H1 (cell line): Measurements from ENCODE around the gene RPL37A. TPM values are rescaled to one million over a fixed set of nuclear protein-coding genes. Genes with fewer than 3 reads are reported as not detected.

Experiments used
- polyA plus RNA-seq, 7 experiments: library from polyadenylated mRNA; depleted of rRNA in 3 of 7; stranded (reverse) in 5 of 7; unstranded in 2 of 7; fragments of >200 nt in 5 of 7; fragments of 200-250 nt in 2 of 7; gene quantifications; 1 replicate in 5 of 7; 2 replicates in 1 of 7; 4 replicates in 1 of 7; pipeline versions ENCODE4 v1.2.1 to v1.2.3, GENCODE V29; 2011 to 2013; ENCODE audit warnings: missing spikeins in 2 of 7, mixed read lengths in 2 of 7
- total RNA-seq: library from RNA; stranded (reverse); fragmentation: NEBNext Ultra II Directional; extraction: Animal tissue kit (Norgen Biotek cat#: 25700); gene quantifications from 2 replicates; pipeline ENCODE4 v1.2.1, GENCODE V29; 2021

RPL37A gene
- total and polyA plus RNA-seq, 2 of the 8 experiments (the other 6 are each of a cell fraction or from before 2014, with no cell fraction given), result 1,737 to 3,180 TPM

Other genes starting within 250 kb of the RPL37A start
- 2.9 TPM in 2 replicates for gene MARCHF4, start 126.4 kb upstream of the RPL37A start, total RNA-seq
- 1.8 and 1.9 TPM in 2 replicates for gene MARCHF4, start 126.4 kb upstream of the RPL37A start, polyA plus RNA-seq (2011; rRNA removed)
- gene SMARCAL1, start 86.4 kb upstream of the RPL37A start, total RNA-seq, result 17.6 and 21.5 TPM in 2 replicates
- gene SMARCAL1, start 86.4 kb upstream of the RPL37A start, polyA plus RNA-seq (2011; rRNA removed), result 17.9 TPM in 2 replicates
- 322 and 326 TPM in 2 replicates for gene IGFBP2, start 134.6 kb downstream of the RPL37A start, total RNA-seq
- gene IGFBP2, start 134.6 kb downstream of the RPL37A start, polyA plus RNA-seq (2011; rRNA removed), result 782 and 980 TPM in 2 replicates
- 2.0 and 2.5 TPM in 2 replicates for gene IGFBP5, start 196.7 kb downstream of the RPL37A start, total RNA-seq
- 2.2 and 4.4 TPM in 2 replicates for gene IGFBP5, start 196.7 kb downstream of the RPL37A start, polyA plus RNA-seq (2011; rRNA removed)